8988T (cell line): ENCODE data around the gene UFL1.

ENCODE experiments used
- DNase-seq: peaks from one replicate; pipeline ENCODE4 v3.0.0; 2011

Gene UFL1

GRCh38 chr6:96576221-96576620, 54.6 kb downstream of the UFL1 start:
- DNase-seq, result no peak

- DNase-seq, result no peak
Observed at GRCh38 chr6:96582021-96582420, 60.4 kb downstream of the UFL1 start.

GRCh38 chr6:96582436-96582835, 60.8 kb downstream of the UFL1 start:
- DNase-seq, result no peak

- no peak for DNase-seq
Observed at GRCh38 chr6:96604420-96604819, 82.8 kb downstream of the UFL1 start.
